ENCODE results near the gene VCAN.

VCAN gene

DNA sequence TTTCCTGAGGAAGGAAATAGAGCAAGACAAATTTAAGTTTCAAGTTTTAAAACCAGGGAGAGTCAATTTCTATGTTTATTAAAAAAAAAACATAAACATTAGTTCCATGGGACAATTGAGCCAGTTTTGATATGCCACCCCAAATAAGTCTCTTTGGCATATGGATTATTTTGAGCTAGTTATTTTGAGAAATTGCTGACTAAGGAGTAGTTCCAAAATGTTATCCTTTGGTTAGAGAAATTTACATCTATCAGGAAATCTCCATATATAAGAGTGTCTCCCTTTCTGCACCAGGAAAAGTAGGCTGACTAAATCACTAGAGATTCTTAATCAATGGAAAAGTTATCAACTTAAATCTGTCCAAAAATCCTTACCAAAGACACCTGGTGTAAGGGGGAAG, 143.3 kb downstream of the VCAN start:
- no peak for DNase-seq (ENCODE audit: low read depth)
- no peak overlapping the region for H3K4me3 ChIP-seq (ENCODE audit: low read length)
- TF ChIP-seq, protein P1, sequence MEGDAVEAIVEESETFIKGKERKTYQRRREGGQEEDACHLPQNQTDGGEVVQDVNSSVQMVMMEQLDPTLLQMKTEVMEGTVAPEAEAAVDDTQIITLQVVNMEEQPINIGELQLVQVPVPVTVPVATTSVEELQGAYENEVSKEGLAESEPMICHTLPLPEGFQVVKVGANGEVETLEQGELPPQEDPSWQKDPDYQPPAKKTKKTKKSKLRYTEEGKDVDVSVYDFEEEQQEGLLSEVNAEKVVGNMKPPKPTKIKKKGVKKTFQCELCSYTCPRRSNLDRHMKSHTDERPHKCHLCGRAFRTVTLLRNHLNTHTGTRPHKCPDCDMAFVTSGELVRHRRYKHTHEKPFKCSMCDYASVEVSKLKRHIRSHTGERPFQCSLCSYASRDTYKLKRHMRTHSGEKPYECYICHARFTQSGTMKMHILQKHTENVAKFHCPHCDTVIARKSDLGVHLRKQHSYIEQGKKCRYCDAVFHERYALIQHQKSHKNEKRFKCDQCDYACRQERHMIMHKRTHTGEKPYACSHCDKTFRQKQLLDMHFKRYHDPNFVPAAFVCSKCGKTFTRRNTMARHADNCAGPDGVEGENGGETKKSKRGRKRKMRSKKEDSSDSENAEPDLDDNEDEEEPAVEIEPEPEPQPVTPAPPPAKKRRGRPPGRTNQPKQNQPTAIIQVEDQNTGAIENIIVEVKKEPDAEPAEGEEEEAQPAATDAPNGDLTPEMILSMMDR (IDR thresholded peaks at IDR 0.05; ENCODE audit: insufficient read depth, low read depth, low read length, missing control alignments), result no peak

GRCh38 chr5:83628360-83628759, 156.8 kb downstream of the VCAN start:
- TF ChIP-seq, protein P1 (IDR thresholded peaks at IDR 0.05; ENCODE audit: insufficient read depth, low read depth, low read length, missing control alignments), result no peak
- DNase-seq (ENCODE audit: low read depth), result no peak

More at GRCh38 chr5:83628360-83628759, 156.8 kb downstream of the VCAN start:
- no peak overlapping the region for H3K4me3 ChIP-seq (ENCODE audit: low read length)

All from epithelial cell of esophagus (primary cell).